Measurements from ENCODE around the gene BRPF1. TPM values are rescaled to one million over a fixed set of nuclear protein-coding genes. Genes with fewer than 3 reads are reported as not detected.

Gene BRPF1
- total RNA-seq, 4 donors from 2014 or later: 9.4 to 18.7 (median 14.9) TPM

- in situ Hi-C loops (cut with MboI; ENCODE audit: low pct_ligation_motif_present in 1 of 4, low pct_unique_long_range_greater_than_20kb in 1 of 4, low sequenced_read_pairs in 3 of 4) (no loop called here), intact Hi-C loops (cut with DNase I; ENCODE audit: low total_unique reads) (no loop called here)
- Histone ChIP-seq H3K9me3 (no peaks in the 10 kb centered on the region), H3K4me3 (peak overlapping the region; percentile 87 to 100 (median 92)), H3K27me3 (no peaks in the 10 kb centered on the region), H3K36me3 (peaks cover 0 to 9% (median 2%) of the 10 kb centered on the region in 4 donors), H3K4me1 (peaks cover 13 to 24% (median 20%) of the 10 kb centered on the region in 4 donors), H3K27ac (peak overlapping the region; percentile 89 to 95 (median 93))
- WGBS, 2 donors (ENCODE audit: low coverage in 1 of 2): 1 to 8% methylated on average over 2 to 33 of the region's 41 CpGs
- DNase-seq: peak; percentile 26
- TF ChIP-seq POLR2A (IDR thresholded peaks at IDR 0.05) (no peak), POLR2AphosphoS5 (IDR thresholded peaks at IDR 0.05) (no peak), EP300 (IDR thresholded peaks at IDR 0.05; ENCODE audit: low read depth) (no peak), CTCF (IDR thresholded peaks at IDR 0.05) (no peak)
Observed at GRCh38 chr3:9732080-9732739, 675 bp downstream of the BRPF1 start.

- 17 to 41% methylated on average over 1 to 7 of the region's 7 CpGs for WGBS, 2 donors (ENCODE audit: low coverage in 1 of 2)
- H3K36me3 ChIP-seq: peaks cover 0 to 14% (median 2%) of the 10 kb centered on the region in 4 donors
- peak overlapping the region; percentile 87 to 100 (median 92) for H3K4me3 ChIP-seq
- no peaks in the 10 kb centered on the region for H3K27me3 ChIP-seq
- peaks cover 13 to 24% (median 20%) of the 10 kb centered on the region in 4 donors for H3K4me1 ChIP-seq
- peak overlapping the region in 2 of 4 donors; percentile 89 to 95 for H3K27ac ChIP-seq
- TF ChIP-seq POLR2AphosphoS5 (IDR thresholded peaks at IDR 0.05): no peak
- TF ChIP-seq EP300 (IDR thresholded peaks at IDR 0.05; ENCODE audit: low read depth): no peak
- no peak for TF ChIP-seq POLR2A (IDR thresholded peaks at IDR 0.05)
- no peak for TF ChIP-seq CTCF (IDR thresholded peaks at IDR 0.05)
- H3K9me3 ChIP-seq: no peaks in the 10 kb centered on the region
- intact Hi-C loops (cut with DNase I; ENCODE audit: low total_unique reads): no loop called here
- in situ Hi-C loops (cut with MboI; ENCODE audit: low pct_ligation_motif_present in 1 of 4, low pct_unique_long_range_greater_than_20kb in 1 of 4, low sequenced_read_pairs in 3 of 4): no loop called here
- DNase-seq: no peak
Observed at GRCh38 chr3:9732740-9733115, 1.2 kb downstream of the BRPF1 start.

DNA sequence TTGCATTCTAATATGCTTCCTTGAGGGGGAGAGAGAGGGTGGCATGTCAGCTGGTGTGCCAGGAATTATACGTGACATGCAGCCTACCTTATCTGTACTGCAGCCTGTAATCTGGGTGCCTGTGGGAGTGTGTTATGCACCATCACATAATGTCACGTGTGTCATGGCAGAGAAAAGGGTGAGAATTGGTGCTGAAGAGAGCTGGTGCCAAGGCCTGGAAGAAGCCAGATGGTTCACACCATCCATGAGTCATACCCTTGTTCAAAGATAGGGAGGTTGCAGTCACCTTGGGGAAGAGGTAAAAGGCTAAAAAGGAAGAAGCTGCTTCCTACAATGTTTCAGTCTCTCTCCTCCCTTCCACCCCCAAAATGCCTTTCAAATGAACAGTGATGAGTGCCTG is 5.3 kb downstream of the BRPF1 start:
- intact Hi-C loops (cut with DNase I; ENCODE audit: low total_unique reads) (no loop called here), in situ Hi-C loops (cut with MboI; ENCODE audit: low pct_ligation_motif_present in 1 of 4, low pct_unique_long_range_greater_than_20kb in 1 of 4, low sequenced_read_pairs in 3 of 4) (no loop called here)
- DNase-seq: no peak
- TF ChIP-seq POLR2AphosphoS5 (IDR thresholded peaks at IDR 0.05) (no peak), EP300 (IDR thresholded peaks at IDR 0.05; ENCODE audit: low read depth) (no peak), POLR2A (IDR thresholded peaks at IDR 0.05) (no peak), CTCF (IDR thresholded peaks at IDR 0.05) (no peak)
- H3K4me1 ChIP-seq: peaks cover 11 to 17% (median 15%) of the 10 kb centered on the region in 4 donors
- no peak overlapping the region for H3K27ac ChIP-seq
- H3K4me3 ChIP-seq: no peak overlapping the region
- H3K27me3 ChIP-seq: no peaks in the 10 kb centered on the region
- peaks cover 0 to 53% (median 18%) of the 10 kb centered on the region in 4 donors for H3K36me3 ChIP-seq
- 83% methylated on average over 2 of the region's 2 CpGs; no CpG with 5 or more reads in 1 of the 2 donors for WGBS, 2 donors (ENCODE audit: low coverage in 1 of 2)
- no peaks in the 10 kb centered on the region for H3K9me3 ChIP-seq

DNA sequence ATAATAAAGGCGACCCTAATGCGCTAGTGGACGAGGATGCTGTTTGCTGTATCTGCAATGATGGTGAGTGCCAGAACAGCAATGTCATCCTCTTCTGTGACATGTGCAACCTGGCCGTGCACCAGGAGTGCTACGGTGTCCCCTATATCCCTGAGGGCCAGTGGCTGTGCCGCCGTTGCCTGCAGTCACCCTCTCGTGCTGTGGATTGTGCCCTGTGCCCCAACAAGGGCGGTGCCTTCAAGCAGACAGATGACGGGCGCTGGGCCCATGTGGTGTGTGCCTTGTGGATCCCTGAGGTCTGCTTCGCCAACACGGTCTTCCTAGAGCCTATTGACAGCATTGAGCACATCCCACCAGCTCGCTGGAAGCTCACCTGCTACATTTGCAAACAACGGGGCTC is 7.6 kb downstream of the BRPF1 start:
- no peak for DNase-seq
- peaks cover 0 to 77% (median 33%) of the 10 kb centered on the region in 4 donors for H3K36me3 ChIP-seq
- intact Hi-C loops (cut with DNase I; ENCODE audit: low total_unique reads) (no loop called here), in situ Hi-C loops (cut with MboI; ENCODE audit: low pct_ligation_motif_present in 1 of 4, low pct_unique_long_range_greater_than_20kb in 1 of 4, low sequenced_read_pairs in 3 of 4) (no loop called here)
- H3K27me3 ChIP-seq: no peaks in the 10 kb centered on the region
- no peak overlapping the region for H3K4me3 ChIP-seq
- no peaks in the 10 kb centered on the region for H3K4me1 ChIP-seq
- no peaks in the 10 kb centered on the region for H3K9me3 ChIP-seq
- H3K27ac ChIP-seq: no peak overlapping the region
- TF ChIP-seq POLR2AphosphoS5 (IDR thresholded peaks at IDR 0.05) (no peak), POLR2A (IDR thresholded peaks at IDR 0.05) (no peak), EP300 (IDR thresholded peaks at IDR 0.05; ENCODE audit: low read depth) (no peak), CTCF (IDR thresholded peaks at IDR 0.05) (no peak)
- 92% methylated on average over 15 of the region's 15 CpGs; no CpG with 5 or more reads in 1 of the 2 donors for WGBS, 2 donors (ENCODE audit: low coverage in 1 of 2)

Measured in transverse colon (tissue), 4 donors.